Measurements from ENCODE around the gene ZNF146. TPM values are rescaled to one million over a fixed set of nuclear protein-coding genes. Genes with fewer than 3 reads are reported as not detected.
"Not testable (repeated sequence)": the region's sequence is repeated elsewhere in the genome, so short reads cannot be mapped to it uniquely, and the experiment has no call there.

Gene ZNF146
- total RNA-seq, 2 donors from 2014 or later: 44.0 to 45.2 TPM

DNA sequence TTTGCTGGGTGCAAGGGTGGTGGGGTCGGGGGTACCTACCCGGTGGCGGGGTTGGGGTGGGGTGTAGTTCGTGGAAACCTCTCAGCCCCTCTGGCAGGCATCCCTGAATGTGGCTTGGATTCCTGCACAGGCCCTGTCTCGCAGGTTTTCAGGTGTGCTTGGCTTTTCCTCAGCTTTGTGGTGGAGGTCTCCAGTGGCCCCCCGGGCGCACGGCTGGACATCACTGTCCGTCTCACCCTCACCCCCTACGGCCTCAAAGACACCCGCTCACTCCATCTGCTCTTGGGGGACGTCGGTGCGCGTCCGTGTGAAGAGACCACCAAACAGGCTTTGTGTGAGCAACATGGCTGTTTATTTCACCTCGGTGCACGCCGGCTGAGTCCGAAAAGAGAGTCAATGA is 44.3 kb downstream of the ZNF146 start:
- Histone ChIP-seq H3K27me3 (no peaks in the 10 kb centered on the region), H3K9me3 (no peaks in the 10 kb centered on the region), H3K27ac (no peak overlapping the region), H3K36me3 (no peaks in the 10 kb centered on the region), H3K9ac (ENCODE audit: low read depth in 2 of 2, low read length in 2 of 2) (no peak overlapping the region), H3K4me1 (no peaks in the 10 kb centered on the region), H3K4me3 (no peak overlapping the region)
- no peak for DNase-seq
- intact Hi-C loops (cut with DNase I): no loop called here
- TF ChIP-seq, protein P1, sequence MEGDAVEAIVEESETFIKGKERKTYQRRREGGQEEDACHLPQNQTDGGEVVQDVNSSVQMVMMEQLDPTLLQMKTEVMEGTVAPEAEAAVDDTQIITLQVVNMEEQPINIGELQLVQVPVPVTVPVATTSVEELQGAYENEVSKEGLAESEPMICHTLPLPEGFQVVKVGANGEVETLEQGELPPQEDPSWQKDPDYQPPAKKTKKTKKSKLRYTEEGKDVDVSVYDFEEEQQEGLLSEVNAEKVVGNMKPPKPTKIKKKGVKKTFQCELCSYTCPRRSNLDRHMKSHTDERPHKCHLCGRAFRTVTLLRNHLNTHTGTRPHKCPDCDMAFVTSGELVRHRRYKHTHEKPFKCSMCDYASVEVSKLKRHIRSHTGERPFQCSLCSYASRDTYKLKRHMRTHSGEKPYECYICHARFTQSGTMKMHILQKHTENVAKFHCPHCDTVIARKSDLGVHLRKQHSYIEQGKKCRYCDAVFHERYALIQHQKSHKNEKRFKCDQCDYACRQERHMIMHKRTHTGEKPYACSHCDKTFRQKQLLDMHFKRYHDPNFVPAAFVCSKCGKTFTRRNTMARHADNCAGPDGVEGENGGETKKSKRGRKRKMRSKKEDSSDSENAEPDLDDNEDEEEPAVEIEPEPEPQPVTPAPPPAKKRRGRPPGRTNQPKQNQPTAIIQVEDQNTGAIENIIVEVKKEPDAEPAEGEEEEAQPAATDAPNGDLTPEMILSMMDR (IDR thresholded peaks at IDR 0.05): no peak

DNA sequence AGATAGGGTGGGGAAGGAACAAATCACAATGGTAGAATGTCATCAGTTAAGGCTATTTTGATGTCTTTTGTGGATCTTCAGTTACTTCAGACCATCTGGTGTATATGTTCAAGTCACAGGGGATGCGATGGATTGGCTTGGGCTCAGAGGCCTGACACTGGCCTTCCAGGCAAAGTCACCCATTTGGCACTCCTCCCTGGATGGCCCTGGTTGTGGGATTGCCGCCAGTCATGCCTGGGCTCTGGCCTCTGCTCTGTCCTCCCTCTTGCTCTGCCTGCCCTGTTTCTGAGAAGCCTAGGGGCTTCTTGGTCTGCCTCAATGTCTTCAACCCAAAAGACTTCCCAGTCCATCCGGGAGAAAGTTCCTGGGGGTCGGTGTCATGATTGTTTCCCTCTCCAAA is 50.2 kb downstream of the ZNF146 start:
- intact Hi-C loops (cut with DNase I): no loop called here
- Histone ChIP-seq H3K36me3 (no peaks in the 10 kb centered on the region), H3K27ac (no peak overlapping the region)

DNA sequence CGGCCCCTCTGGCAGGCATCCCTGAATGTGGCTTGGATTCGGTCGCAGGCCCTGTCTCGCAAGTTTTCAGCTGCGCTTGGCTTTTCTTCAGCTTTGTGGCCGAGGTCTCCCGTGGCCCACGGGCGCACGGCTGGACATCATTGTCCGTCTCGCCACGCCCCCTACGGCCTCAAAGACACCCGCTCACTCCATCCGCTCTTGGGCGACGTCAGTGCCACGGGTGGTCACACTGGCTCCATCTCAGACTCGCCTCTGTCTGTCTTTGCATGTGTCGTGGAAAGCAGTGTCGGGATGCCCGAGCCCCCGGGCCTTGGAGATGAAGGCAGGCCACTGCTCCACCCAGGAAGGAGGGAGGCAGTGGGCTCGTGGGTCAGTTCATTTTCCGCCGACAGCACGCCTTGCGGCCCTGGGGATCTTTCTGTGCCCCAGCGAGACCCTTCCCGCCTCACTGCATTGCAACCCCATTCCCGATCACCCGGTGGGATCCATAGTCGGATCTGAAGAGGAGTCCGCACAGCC is 51.0 kb downstream of the ZNF146 start:
- Histone ChIP-seq H3K4me3 (no peak overlapping the region), H3K9me3 (no peaks in the 10 kb centered on the region)
- intact Hi-C loops (cut with DNase I): no loop called here

More for the DNA sequence above, 50.2 kb downstream of the ZNF146 start:
- TF ChIP-seq, protein P1 (IDR thresholded peaks at IDR 0.05): no peak
- no peaks in the 10 kb centered on the region for H3K27me3 ChIP-seq
- H3K9me3 ChIP-seq: no peaks in the 10 kb centered on the region
- no peaks in the 10 kb centered on the region for H3K4me1 ChIP-seq
- H3K9ac ChIP-seq (ENCODE audit: low read depth in 2 of 2, low read length in 2 of 2): no peak overlapping the region
- DNase-seq: no peak
- no peak overlapping the region for H3K4me3 ChIP-seq

DNA sequence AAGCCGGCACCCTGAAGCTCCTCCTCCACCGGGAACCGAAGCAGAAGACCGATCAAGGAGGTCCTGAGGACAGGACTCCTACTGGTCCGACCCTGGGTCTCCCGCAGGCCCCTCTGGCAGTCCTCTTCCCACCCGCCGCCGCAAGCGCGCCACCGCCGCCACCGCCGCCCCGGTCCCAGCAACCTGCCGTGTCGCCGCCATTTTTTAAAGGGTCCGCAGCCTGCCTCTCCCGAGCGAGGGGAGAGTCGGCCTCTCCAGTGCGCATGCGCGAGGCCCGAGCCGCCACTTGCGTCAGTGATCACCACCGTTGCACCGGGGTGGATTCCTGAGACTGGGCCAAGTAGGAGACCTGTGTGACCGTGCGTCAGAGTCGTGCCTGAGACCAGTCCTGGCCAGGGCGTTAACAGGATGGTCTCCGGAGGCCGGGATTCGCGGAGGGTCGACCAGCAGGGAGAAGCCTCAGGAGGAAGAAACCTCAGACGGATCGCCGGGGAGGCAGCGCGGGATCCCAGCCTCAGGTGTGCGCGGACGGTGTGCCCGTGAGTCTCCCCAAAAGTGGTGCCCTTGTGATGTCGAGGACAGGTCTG is 51.6 kb downstream of the ZNF146 start:
- Histone ChIP-seq H3K9me3 (no peaks in the 10 kb centered on the region), H3K36me3 (no peaks in the 10 kb centered on the region), H3K27ac (no peak overlapping the region), H3K4me1 (no peaks in the 10 kb centered on the region), H3K9ac (ENCODE audit: low read depth in 2 of 2, low read length in 2 of 2) (no peak overlapping the region), H3K27me3 (no peaks in the 10 kb centered on the region), H3K4me3 (no peak overlapping the region)
- TF ChIP-seq, protein P1 (IDR thresholded peaks at IDR 0.05): no peak
- intact Hi-C loops (cut with DNase I): no loop called here
- DNase-seq: no peak

More for the DNA sequence above, 51.0 kb downstream of the ZNF146 start:
- Histone ChIP-seq H3K27me3 (no peaks in the 10 kb centered on the region), H3K9ac (ENCODE audit: low read depth in 2 of 2, low read length in 2 of 2) (no peak overlapping the region), H3K4me1 (no peaks in the 10 kb centered on the region), H3K36me3 (no peaks in the 10 kb centered on the region), H3K27ac (no peak overlapping the region)
- DNase-seq: no peak
- TF ChIP-seq, protein P1 (IDR thresholded peaks at IDR 0.05): no peak

DNA sequence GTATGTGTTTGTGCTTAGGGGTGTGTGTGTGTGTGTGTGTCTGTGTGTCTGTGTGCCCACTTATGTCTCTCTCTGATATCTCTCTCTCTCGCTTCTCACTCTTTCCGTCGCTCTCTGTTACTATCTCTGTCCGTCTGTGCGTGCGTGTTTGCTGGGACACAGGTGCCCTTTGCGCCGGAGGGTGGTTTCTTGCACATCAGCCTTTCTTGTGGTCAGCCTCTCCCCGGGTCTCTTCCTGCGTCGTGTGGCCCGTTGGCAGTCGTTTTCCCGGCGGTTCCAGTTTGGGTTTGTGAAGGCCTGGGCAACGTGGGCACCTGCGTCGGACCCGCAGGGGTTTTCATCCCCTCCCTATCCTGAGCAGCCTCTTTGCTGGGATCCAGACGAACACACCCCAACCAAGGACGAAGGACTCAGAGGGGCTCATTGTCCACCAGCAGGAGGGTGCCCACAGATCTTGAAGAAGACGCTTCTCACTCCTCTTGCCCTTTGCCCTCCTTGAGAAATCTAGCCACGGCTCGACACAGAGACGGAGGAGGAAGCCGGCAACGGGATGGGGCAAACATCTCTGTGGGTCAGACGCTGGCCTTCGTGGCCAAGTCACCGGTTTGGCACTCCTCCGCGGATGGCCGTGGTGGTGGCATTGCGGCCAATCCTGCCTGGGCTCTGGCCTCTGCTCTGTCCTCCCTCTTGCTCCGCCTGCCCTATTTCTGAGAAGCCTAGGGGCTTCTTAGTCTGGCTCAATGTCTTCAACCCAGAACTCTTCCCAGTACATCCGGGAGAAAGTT is 52.3 kb downstream of the ZNF146 start:
- H3K4me3 ChIP-seq: no peak overlapping the region
- DNase-seq: no peak
- no peaks in the 10 kb centered on the region for H3K9me3 ChIP-seq
- intact Hi-C loops (cut with DNase I): no loop called here
- TF ChIP-seq, protein P1 (IDR thresholded peaks at IDR 0.05): no peak
- H3K27me3 ChIP-seq: no peaks in the 10 kb centered on the region
- no peak overlapping the region for H3K27ac ChIP-seq
- no peaks in the 10 kb centered on the region for H3K36me3 ChIP-seq
- H3K4me1 ChIP-seq: no peaks in the 10 kb centered on the region
- no peak overlapping the region for H3K9ac ChIP-seq (ENCODE audit: low read depth in 2 of 2, low read length in 2 of 2)

DNA sequence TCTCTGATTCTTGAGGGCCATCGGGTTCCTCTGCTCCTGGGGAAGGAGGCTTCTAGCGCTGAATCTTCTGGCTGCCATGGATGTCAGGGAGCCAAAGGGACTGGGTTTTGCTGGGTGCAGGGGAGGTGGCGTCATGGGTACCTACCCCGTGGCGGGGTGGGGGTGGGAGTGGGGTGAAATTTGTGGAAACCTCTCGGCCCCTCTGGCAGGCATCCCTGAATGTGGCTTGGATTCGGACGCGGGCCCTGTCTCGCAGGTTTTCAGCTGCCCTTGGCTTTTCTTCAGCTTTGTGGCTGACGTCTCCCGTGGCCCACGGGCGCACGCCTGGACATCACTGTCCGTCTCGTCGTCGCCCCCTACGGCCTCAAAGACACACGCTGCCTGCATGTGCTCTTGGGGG is 53.2 kb downstream of the ZNF146 start:
- intact Hi-C loops (cut with DNase I); H3K9me3 ChIP-seq; H3K27ac ChIP-seq; H3K4me3 ChIP-seq; H3K4me1 ChIP-seq; H3K9ac ChIP-seq (ENCODE audit: low read depth in 2 of 2, low read length in 2 of 2); H3K36me3 ChIP-seq; DNase-seq; H3K27me3 ChIP-seq: not testable (repeated sequence)

DNA sequence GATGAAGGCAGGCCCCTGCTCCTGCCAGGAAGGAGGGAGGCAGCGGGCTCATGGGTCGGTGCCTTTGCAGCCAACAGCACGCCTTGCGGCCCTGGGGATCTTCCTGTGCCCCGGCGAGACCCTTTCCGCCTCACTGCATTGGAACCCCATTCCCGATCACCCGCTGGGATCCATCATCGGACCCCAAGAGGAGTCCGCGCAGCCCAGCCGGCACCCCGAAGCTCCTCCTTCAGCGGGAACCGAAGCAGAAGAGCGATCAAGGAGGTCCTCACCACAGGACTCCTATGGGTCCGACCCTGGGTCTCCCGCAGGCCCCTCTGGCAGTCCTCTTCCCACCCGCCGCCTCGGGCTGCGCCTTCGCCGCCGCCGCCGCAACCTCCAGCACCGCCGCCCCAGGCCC is 53.7 kb downstream of the ZNF146 start:
- H3K4me1 ChIP-seq; H3K27me3 ChIP-seq; H3K9ac ChIP-seq (ENCODE audit: low read depth in 2 of 2, low read length in 2 of 2); DNase-seq; H3K4me3 ChIP-seq; H3K9me3 ChIP-seq; H3K36me3 ChIP-seq; H3K27ac ChIP-seq; intact Hi-C loops (cut with DNase I): not testable (repeated sequence)

DNA sequence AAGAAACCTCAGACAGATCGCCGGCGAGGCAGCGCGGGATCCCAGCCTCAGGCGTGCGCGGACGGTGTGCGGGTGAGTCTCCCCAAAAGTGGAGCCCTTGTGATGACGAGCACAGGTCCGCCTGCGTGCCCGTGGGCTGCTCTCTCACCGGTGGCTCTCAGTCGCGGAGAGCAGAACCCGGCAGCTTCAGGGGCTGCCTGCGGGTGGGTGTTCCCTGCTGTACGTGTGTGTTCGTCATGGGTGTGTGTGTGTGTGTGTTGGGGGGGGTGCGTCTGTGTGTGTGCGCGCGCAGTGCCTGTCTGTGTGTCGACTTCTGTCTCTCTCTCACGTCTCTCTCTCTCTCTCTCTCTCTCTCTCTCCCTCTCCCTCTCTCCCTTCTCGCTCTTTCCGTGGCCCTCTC is 54.4 kb downstream of the ZNF146 start:
- H3K9me3 ChIP-seq; H3K9ac ChIP-seq (ENCODE audit: low read depth in 2 of 2, low read length in 2 of 2); H3K4me3 ChIP-seq; H3K4me1 ChIP-seq; H3K27me3 ChIP-seq; H3K36me3 ChIP-seq; intact Hi-C loops (cut with DNase I); DNase-seq; H3K27ac ChIP-seq: not testable (repeated sequence)

Data from colonic mucosa (tissue), 4 donors.